Esophagus squamous epithelium (tissue), 5 donors: ENCODE results near the gene GBE1. TPM values are rescaled to one million over a fixed set of nuclear protein-coding genes. Genes with fewer than 3 reads are reported as not detected.
A peak's percentile ranks its signal among the peaks of the same experiment; 100 is the strongest.

Source experiments
- DNase-seq: peaks from one replicate; lab custom pipeline; 2025; lab: John Stamatoyannopoulos, UW
- H3K27ac ChIP-seq, 4 donors: fragments of 200-600 bp; sonication (generic); one replicate each; pipeline ENCODE4 v1.5.1; 2016 to 2019; ENCODE audit warnings: mild to moderate bottlenecking in 1 of 4
- H3K27me3 ChIP-seq, 4 donors: fragments of 200-600 bp; sonication (generic); 1 replicate in 3 of 4; 2 replicates in 1 of 4; pipeline versions ENCODE4 v1.5.1 to v1.6.0; 2017 to 2021; ENCODE audit warnings: antibody characterized with exemption in 1 of 4
- H3K36me3 ChIP-seq, 3 donors: fragments of 200-600 bp; sonication (generic); one replicate each; pipeline ENCODE4 v1.5.1; 2016 to 2019
- H3K4me1 ChIP-seq, 3 donors: fragments of 200-600 bp; sonication (generic); one replicate each; pipeline ENCODE4 v1.5.1; 2017 to 2019
- H3K4me3 ChIP-seq, 4 donors: fragments of 200-600 bp; sonication (generic); 1 replicate in 3 of 4; 2 replicates in 1 of 4; pipeline ENCODE4 v1.5.1; 2016 to 2019; ENCODE audit warnings: mild to moderate bottlenecking in 2 of 4, moderate library complexity in 1 of 4
- H3K9me3 ChIP-seq, 3 donors: fragments of 200-600 bp; sonication (generic); one replicate each; pipeline ENCODE4 v1.5.1; 2016 to 2019
- POLR2A ChIP-seq, 4 donors: fragments of 450-650 bp; IDR thresholded peaks; one replicate each; pipeline ENCODE4 v1.6.1; 2017; ENCODE audit warnings: antibody characterized with exemption in 4 of 4, mild to moderate bottlenecking in 4 of 4, moderate library complexity in 3 of 4
- WGBS, 2 donors: methylation state at CpG; one replicate each; pipeline ENCODE4 v1.1.5; 2018; 5-methylcytosine and 5-hydroxymethylcytosine counted together
- intact Hi-C: fragments of 100-400 bp; cut with DNase I; formaldehyde crosslinking; loops from one replicate; pipeline ENCODE4 v1.15.0; 2022
- total RNA-seq, 4 donors: library from RNA; depleted of rRNA; stranded (reverse); fragments of >200 nt; gene quantifications; one replicate each; pipeline ENCODE4 v1.1.0, GENCODE V29; 2016
- TF ChIP-seq, protein P1 (sequence below), 6 experiments: fragments of 450-650 bp in 4 of 6; fragments of 200-600 bp in 2 of 6; sonication (generic) in 2 of 6; IDR thresholded peaks; one replicate each; pipeline ENCODE4 v1.5.1; 2016 to 2019; ENCODE audit warnings: antibody characterized with exemption in 6 of 6, mild to moderate bottlenecking in 4 of 6, moderate library complexity in 4 of 6
- donor health status: DM: yes; HTN: yes; CAD: no.

GBE1 gene
- total RNA-seq, 4 donors from 2014 or later: 19.2 to 37.2 (median 29.7) TPM

DNA sequence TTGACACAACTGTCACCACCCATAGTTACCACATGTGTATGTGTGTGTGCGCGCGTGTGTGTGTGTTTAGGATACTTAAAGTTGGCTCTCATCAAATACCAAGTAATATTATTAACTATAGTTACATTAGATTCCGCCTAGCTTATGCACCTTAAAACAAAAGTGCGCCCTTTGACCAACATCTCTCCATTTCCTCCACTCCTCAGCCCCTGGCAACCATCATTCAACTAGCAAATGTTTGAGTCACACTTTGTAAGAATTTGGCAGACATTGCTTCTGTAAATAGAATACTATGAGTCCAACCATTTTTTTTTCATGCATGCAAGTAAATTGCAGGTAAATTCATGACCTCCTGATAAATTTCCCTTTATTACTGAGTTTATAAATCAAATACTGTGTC is 169.3 kb downstream of the GBE1 start:
- DNase-seq: no peak
- Histone ChIP-seq H3K4me3 (no peak overlapping the region), H3K9me3 (no peaks in the 10 kb centered on the region), H3K27me3 (no peaks in the 10 kb centered on the region), H3K27ac (no peak overlapping the region), H3K36me3 (peaks cover 0 to 14% (median 0%) of the 10 kb centered on the region in 3 donors), H3K4me1 (no peaks in the 10 kb centered on the region)
- TF ChIP-seq, protein P1, sequence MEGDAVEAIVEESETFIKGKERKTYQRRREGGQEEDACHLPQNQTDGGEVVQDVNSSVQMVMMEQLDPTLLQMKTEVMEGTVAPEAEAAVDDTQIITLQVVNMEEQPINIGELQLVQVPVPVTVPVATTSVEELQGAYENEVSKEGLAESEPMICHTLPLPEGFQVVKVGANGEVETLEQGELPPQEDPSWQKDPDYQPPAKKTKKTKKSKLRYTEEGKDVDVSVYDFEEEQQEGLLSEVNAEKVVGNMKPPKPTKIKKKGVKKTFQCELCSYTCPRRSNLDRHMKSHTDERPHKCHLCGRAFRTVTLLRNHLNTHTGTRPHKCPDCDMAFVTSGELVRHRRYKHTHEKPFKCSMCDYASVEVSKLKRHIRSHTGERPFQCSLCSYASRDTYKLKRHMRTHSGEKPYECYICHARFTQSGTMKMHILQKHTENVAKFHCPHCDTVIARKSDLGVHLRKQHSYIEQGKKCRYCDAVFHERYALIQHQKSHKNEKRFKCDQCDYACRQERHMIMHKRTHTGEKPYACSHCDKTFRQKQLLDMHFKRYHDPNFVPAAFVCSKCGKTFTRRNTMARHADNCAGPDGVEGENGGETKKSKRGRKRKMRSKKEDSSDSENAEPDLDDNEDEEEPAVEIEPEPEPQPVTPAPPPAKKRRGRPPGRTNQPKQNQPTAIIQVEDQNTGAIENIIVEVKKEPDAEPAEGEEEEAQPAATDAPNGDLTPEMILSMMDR (IDR thresholded peaks at IDR 0.05): no peak
- no peak for TF ChIP-seq POLR2A (IDR thresholded peaks at IDR 0.05)
- intact Hi-C loops: no loop called here
- 66 to 90% methylated on average over 5 of the region's 5 CpGs for WGBS, 2 donors

DNA sequence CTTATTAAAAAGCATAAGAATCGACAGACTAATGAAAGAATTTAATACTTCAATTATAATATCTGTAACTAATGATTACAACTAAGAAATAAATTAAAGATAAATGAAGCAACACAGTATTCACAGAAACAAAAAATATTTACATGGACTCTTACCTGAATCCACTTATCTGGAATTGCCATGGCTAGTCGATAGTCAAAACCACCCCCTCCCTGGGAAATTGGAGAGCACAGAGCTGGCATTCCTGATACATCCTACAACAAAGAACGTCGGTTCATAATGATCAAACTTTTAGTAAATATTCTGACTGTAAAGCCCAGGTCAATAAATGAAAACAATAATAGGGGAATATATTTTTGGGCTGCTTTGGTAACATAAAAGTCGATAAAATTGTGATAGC is 175.5 kb downstream of the GBE1 start:
- peaks cover 0 to 2% (median 0%) of the 10 kb centered on the region in 3 donors for H3K36me3 ChIP-seq
- H3K9me3 ChIP-seq: no peaks in the 10 kb centered on the region
- no peak for DNase-seq
- 89 to 95% methylated on average over 5 of the region's 5 CpGs for WGBS, 2 donors
- TF ChIP-seq, protein P1 (IDR thresholded peaks at IDR 0.05): no peak
- TF ChIP-seq POLR2A (IDR thresholded peaks at IDR 0.05): no peak
- no peak overlapping the region for H3K27ac ChIP-seq
- peaks cover 0 to under 1% (median 0%) of the 10 kb centered on the region in 3 donors for H3K4me1 ChIP-seq
- intact Hi-C loops: no loop called here
- no peak overlapping the region for H3K4me3 ChIP-seq
- H3K27me3 ChIP-seq: no peaks in the 10 kb centered on the region

DNA sequence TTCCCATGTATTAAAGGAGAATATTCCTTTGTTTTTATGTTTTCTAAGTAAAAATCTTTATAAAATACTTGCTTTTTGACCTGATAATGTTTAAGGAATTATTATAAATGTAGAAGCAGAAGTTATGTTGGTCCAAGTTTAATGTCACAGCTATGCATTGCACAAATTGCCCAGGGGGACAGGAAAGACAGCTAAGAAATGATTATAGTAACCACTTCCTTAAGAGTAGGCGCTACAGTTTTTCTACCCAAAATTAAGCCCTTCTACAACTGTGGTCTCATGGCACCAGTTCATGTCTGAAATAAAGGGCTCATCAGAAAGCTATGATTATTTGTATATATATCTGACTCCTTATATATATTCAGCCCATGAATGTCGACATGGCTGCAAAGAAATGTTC is 176.4 kb downstream of the GBE1 start:
- H3K4me3 ChIP-seq: no peak overlapping the region
- no peaks in the 10 kb centered on the region for H3K9me3 ChIP-seq
- peaks cover 0 to 9% (median 0%) of the 10 kb centered on the region in 3 donors for H3K4me1 ChIP-seq
- 82 to 88% methylated on average over 2 of the region's 2 CpGs for WGBS, 2 donors
- no peaks in the 10 kb centered on the region for H3K27me3 ChIP-seq
- no peak for DNase-seq
- H3K27ac ChIP-seq: no peak overlapping the region
- intact Hi-C loops: no loop called here
- no peak for TF ChIP-seq POLR2A (IDR thresholded peaks at IDR 0.05)
- TF ChIP-seq, protein P1 (IDR thresholded peaks at IDR 0.05): no peak
- H3K36me3 ChIP-seq: peaks cover 0 to 9% (median 0%) of the 10 kb centered on the region in 3 donors

DNA sequence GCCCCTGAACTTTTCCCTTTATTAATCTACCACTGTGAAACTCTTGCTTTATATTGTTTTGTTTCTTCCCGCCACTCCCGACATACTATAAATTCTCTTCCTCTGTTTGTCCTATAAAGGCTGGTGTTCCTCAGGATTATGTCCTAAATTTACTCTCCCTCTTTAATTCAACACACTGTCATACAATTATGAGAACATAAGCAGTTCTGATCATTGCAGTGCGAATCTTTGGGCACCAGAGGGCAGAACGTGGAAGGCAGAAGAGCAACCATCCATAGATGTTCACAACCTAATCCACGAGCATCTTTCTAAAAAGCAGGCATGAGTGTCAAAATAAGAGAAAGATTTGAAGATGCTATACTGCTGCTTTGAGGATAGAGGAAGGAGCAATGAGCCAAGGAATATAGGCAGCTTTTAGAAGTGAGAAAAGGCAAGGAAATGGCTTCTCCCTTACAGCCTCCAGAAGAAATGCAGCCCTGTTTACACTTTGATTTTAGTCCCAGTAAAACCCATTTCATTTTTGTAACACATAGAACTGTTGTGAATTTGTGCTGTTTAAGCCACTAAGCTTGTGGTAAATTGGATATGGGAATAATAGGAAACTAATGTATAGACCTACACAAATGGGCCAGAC is 179.4 kb downstream of the GBE1 start:
- intact Hi-C loops: no loop called here
- Histone ChIP-seq H3K36me3 (peaks cover 0 to 19% (median 0%) of the 10 kb centered on the region in 3 donors), H3K9me3 (no peaks in the 10 kb centered on the region), H3K27ac (no peak overlapping the region), H3K27me3 (no peaks in the 10 kb centered on the region), H3K4me1 (peaks cover 0 to 9% (median 0%) of the 10 kb centered on the region in 3 donors), H3K4me3 (no peak overlapping the region)
- WGBS, 2 donors: 48 to 52% methylated on average over 5 of the region's 5 CpGs
- no peak for TF ChIP-seq POLR2A (IDR thresholded peaks at IDR 0.05)
- TF ChIP-seq, protein P1 (IDR thresholded peaks at IDR 0.05): peak in 4 of 6 experiments; percentile 52 to 64 (median 57)
- DNase-seq: no peak

DNA sequence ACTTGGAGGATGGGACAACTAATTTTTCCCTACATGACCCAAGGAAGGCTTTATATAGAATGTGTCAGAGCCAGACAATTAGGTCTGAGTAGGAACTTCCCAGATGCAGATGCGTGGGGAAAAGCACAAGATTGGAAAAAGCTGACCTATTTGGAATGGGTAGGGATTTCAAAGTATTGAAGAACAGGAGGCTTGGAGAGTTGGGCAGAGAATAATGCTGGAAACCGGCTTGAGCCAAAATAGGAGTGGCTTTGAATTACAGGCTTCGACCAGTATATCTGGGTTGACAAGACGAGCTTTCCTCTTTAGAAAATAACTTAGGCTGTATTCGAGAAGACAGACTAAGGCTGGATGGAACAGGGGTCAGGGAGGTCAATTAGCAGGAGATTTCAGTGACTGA is 181.1 kb downstream of the GBE1 start:
- Histone ChIP-seq H3K4me3 (no peak overlapping the region), H3K36me3 (peaks cover 0 to 24% (median 0%) of the 10 kb centered on the region in 3 donors), H3K9me3 (no peaks in the 10 kb centered on the region), H3K4me1 (peaks cover 0 to 9% (median 0%) of the 10 kb centered on the region in 3 donors), H3K27me3 (no peaks in the 10 kb centered on the region), H3K27ac (no peak overlapping the region)
- no peak for TF ChIP-seq POLR2A (IDR thresholded peaks at IDR 0.05)
- TF ChIP-seq, protein P1 (IDR thresholded peaks at IDR 0.05): no peak
- 51 to 56% methylated on average over 5 of the region's 5 CpGs for WGBS, 2 donors
- intact Hi-C loops: no loop called here
- no peak for DNase-seq
